Astrocyte (in vitro differentiated cells and primary cell): Measurements from ENCODE around the gene PCID2. TPM values are rescaled to one million over a fixed set of nuclear protein-coding genes. Genes with fewer than 3 reads are reported as not detected.

Experiments used
- DNase-seq: peaks from one replicate; pipeline ENCODE4 v3.0.0-alpha.2; 2010; ENCODE audit warnings: low read depth
- FAIRE-seq: peaks from 2 replicates; lab custom pipeline; 2011; peaks lifted over from hg19 to GRCh38; lab: Jason Lieb, UNC
- H2AFZ ChIP-seq: 2 replicates; pipeline ENCODE4 v1.6.0; 2012; ENCODE audit warnings: low read depth, low read length, inconsistent platforms
- H3K27ac ChIP-seq: 2 replicates; pipeline ENCODE4 v1.5.1; 2011; ENCODE audit warnings: low read depth, low read length, inconsistent platforms
- H3K27me3 ChIP-seq: 2 replicates; pipeline ENCODE4 v1.6.0; 2011; ENCODE audit warnings: low read length, inconsistent platforms; ENCODE audit not compliant: insufficient read depth
- H3K36me3 ChIP-seq: 2 replicates; pipeline ENCODE4 v1.5.1; 2011; ENCODE audit warnings: low read length, inconsistent platforms; ENCODE audit not compliant: insufficient read depth
- H3K4me1 ChIP-seq: 2 replicates; pipeline ENCODE4 v1.5.1; 2011; ENCODE audit warnings: low read length, inconsistent platforms; ENCODE audit not compliant: insufficient read depth
- H3K4me2 ChIP-seq: 2 replicates; pipeline ENCODE4 v1.6.0; 2012; ENCODE audit warnings: low read length, inconsistent platforms
- H3K4me3 ChIP-seq: 2 replicates; pipeline ENCODE4 v1.5.1; 2011; ENCODE audit warnings: low read depth, mild to moderate bottlenecking, low read length, inconsistent platforms; ENCODE audit not compliant: insufficient read depth
- H3K79me2 ChIP-seq: 2 replicates; pipeline ENCODE4 v1.6.0; 2012; ENCODE audit warnings: mild to moderate bottlenecking, low read length, inconsistent platforms; ENCODE audit not compliant: insufficient read depth
- H3K9ac ChIP-seq: 2 replicates; pipeline ENCODE4 v1.6.0; 2012; ENCODE audit warnings: mild to moderate bottlenecking, low read length, inconsistent platforms
- H3K9me3 ChIP-seq: 2 replicates; pipeline ENCODE4 v1.5.1; 2012; ENCODE audit warnings: low read depth, mild to moderate bottlenecking, low read length, inconsistent platforms; ENCODE audit not compliant: insufficient read depth
- H4K20me1 ChIP-seq: 2 replicates; pipeline ENCODE4 v1.6.0; 2012; ENCODE audit warnings: low read length, inconsistent platforms; ENCODE audit not compliant: insufficient read depth
- H3K27ac Mint-ChIP-seq: one replicate; pipeline ENCODE4 v1.8.0; 2021; ENCODE audit warnings: mild to moderate bottlenecking, mixed read lengths; ENCODE audit not compliant: unreplicated experiment
- H3K27me3 Mint-ChIP-seq: one replicate; pipeline ENCODE4 v1.8.0; 2021; ENCODE audit warnings: low read depth, mixed read lengths; ENCODE audit not compliant: unreplicated experiment
- H3K36me3 Mint-ChIP-seq: one replicate; pipeline ENCODE4 v1.8.0; 2021; ENCODE audit warnings: low read depth, mixed read lengths; ENCODE audit not compliant: unreplicated experiment
- H3K4me1 Mint-ChIP-seq: one replicate; pipeline ENCODE4 v1.8.0; 2021; ENCODE audit warnings: low read depth, mixed read lengths; ENCODE audit not compliant: unreplicated experiment
- H3K4me3 Mint-ChIP-seq: one replicate; pipeline ENCODE4 v1.8.0; 2021; ENCODE audit warnings: mild to moderate bottlenecking, moderate library complexity, mixed read lengths; ENCODE audit not compliant: unreplicated experiment
- H3K9me3 Mint-ChIP-seq: one replicate; pipeline ENCODE4 v1.8.0; 2021; ENCODE audit warnings: mild to moderate bottlenecking, mixed read lengths; ENCODE audit not compliant: unreplicated experiment
- CTCF ChIP-seq: IDR thresholded peaks from 2 replicates; pipeline ENCODE4 v1.5.1; 2011; ENCODE audit warnings: low read depth, mild to moderate bottlenecking, inconsistent platforms, low read length, moderate library complexity; ENCODE audit not compliant: insufficient read depth
- EZH2 ChIP-seq: IDR thresholded peaks from 2 replicates; pipeline ENCODE4 v1.6.1; 2012; ENCODE audit warnings: mild to moderate bottlenecking, low read length, inconsistent platforms; ENCODE audit not compliant: insufficient read depth
- total RNA-seq: library from RNA; stranded (reverse); gene quantifications from 2 replicates; pipeline ENCODE4 v1.2.1, GENCODE V29; 2021

The PCID2 gene
- total RNA-seq, 1 donor from 2014 or later = 31.5 TPM

GRCh38 chr13:113169277-113170272 lies 38.9 kb downstream of the PCID2 start:
- Histone ChIP-seq H3K4me3 (no peak overlapping the region), H3K9ac (no peak overlapping the region), H3K27me3 (no peaks in the 10 kb centered on the region), H2AFZ (no peak overlapping the region), H3K36me3 (peaks cover 6% of the 10 kb centered on the region), H3K4me1 (no peaks in the 10 kb centered on the region), H3K9me3 (no peaks in the 10 kb centered on the region), H3K4me2 (no peak overlapping the region), H3K79me2 (no peaks in the 10 kb centered on the region), H4K20me1 (no peaks in the 10 kb centered on the region), H3K27ac (no peak overlapping the region)
- H3K4me1 Mint-ChIP-seq = peaks cover 3% of the 10 kb centered on the region
- no peak for TF ChIP-seq CTCF
- no peak for TF ChIP-seq EZH2
- DNase-seq (no peak), FAIRE-seq (no peak)
- H3K27ac Mint-ChIP-seq = no peak overlapping the region
- peaks cover 24% of the 10 kb centered on the region for H3K36me3 Mint-ChIP-seq
- H3K4me3 Mint-ChIP-seq = no peak overlapping the region
- H3K27me3 Mint-ChIP-seq = no peaks in the 10 kb centered on the region
- peaks cover 2% of the 10 kb centered on the region for H3K9me3 Mint-ChIP-seq

- Histone ChIP-seq H3K9me3 (no peaks in the 10 kb centered on the region), H3K4me2 (no peak overlapping the region), H3K27me3 (no peaks in the 10 kb centered on the region), H3K79me2 (no peaks in the 10 kb centered on the region), H2AFZ (no peak overlapping the region), H3K36me3 (peaks cover 5% of the 10 kb centered on the region), H3K4me3 (no peak overlapping the region), H3K4me1 (no peaks in the 10 kb centered on the region), H4K20me1 (no peaks in the 10 kb centered on the region), H3K9ac (no peak overlapping the region), H3K27ac (no peak overlapping the region)
- no peak overlapping the region for H3K4me3 Mint-ChIP-seq
- no peak for DNase-seq
- H3K27ac Mint-ChIP-seq = no peak overlapping the region
- peaks cover 3% of the 10 kb centered on the region for H3K4me1 Mint-ChIP-seq
- peaks cover 5% of the 10 kb centered on the region for H3K27me3 Mint-ChIP-seq
- peaks cover 2% of the 10 kb centered on the region for H3K9me3 Mint-ChIP-seq
- peaks cover 19% of the 10 kb centered on the region for H3K36me3 Mint-ChIP-seq
- FAIRE-seq = no peak
- TF ChIP-seq EZH2 (no peak), CTCF (no peak)
These were observed 40.3 kb downstream of the PCID2 start for GRCh38 chr13:113168211-113168610.

- H3K79me2 ChIP-seq = no peaks in the 10 kb centered on the region
- peaks cover 5% of the 10 kb centered on the region for H3K36me3 ChIP-seq
- H3K9ac ChIP-seq = no peak overlapping the region
- Mint-ChIP-seq H3K36me3 (peaks cover 16% of the 10 kb centered on the region), H3K4me3 (no peak overlapping the region), H3K27me3 (peaks cover 8% of the 10 kb centered on the region), H3K9me3 (peaks cover 2% of the 10 kb centered on the region), H3K4me1 (peaks cover 3% of the 10 kb centered on the region), H3K27ac (no peak overlapping the region)
- H3K4me3 ChIP-seq = no peak overlapping the region
- H3K4me2 ChIP-seq = no peak overlapping the region
- H3K9me3 ChIP-seq = no peaks in the 10 kb centered on the region
- FAIRE-seq (no peak), DNase-seq (no peak)
- TF ChIP-seq EZH2 (no peak), CTCF (no peak)
- H2AFZ ChIP-seq = no peak overlapping the region
- H4K20me1 ChIP-seq = no peaks in the 10 kb centered on the region
- H3K4me1 ChIP-seq = no peaks in the 10 kb centered on the region
- no peaks in the 10 kb centered on the region for H3K27me3 ChIP-seq
- H3K27ac ChIP-seq = no peak overlapping the region
These were observed 40.9 kb downstream of the PCID2 start for GRCh38 chr13:113167575-113167974.
